NCI-H2029 (cell line): Measurements from ENCODE around the gene OR2G6.
"Not testable (repeated sequence)": the region's sequence is repeated elsewhere in the genome, so short reads cannot be mapped to it uniquely, and the experiment has no call there.

ENCODE experiments used
- DNase-seq: peaks from one replicate; lab custom pipeline; 2025; lab: John Stamatoyannopoulos, UW

Gene OR2G6

DNA sequence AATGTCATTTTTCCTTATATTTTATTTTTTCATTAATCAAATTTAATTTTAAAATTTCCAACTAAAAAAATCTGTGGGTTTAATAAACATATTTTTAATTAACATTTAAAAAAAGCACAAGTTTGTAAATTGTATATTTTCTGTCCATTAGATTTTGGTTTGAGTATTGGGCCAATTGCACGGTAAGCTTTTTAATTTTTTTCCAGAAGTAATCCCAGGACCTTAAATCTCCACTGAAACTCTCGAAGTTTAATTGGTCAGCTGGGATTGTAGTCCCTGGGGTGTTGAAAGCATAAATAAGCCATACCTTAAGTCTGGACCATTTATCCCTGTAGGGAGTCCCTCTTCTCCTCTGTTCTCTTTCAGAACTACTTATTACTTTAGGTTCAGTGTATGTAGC lies at the start of gene OR2G6:
OR2G6 (plus strand) TSS at position 301 of the 400 bp plus-strand sequence. CDS start 13,574 bp downstream, outside the sequence.
- DNase-seq, result not testable (repeated sequence)

DNA sequence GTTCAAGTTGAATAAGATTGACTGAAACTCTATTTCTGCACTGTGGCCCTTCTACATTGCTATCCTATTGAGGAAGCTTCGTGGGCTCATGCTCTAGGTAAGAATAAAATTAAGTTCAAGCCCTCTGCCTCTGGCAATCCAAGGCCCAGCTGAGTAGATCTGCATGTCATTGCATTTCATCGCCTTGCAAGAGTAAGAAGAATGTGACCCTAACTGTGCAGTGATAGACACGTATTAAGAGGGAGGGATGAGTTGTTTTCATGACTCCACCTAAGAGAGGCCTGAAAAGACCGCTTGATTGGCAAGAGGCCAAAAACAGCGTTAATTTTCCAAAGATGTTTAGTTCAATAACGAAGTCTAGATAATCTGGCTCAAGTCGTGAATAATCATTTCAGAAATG lies 48.8 kb upstream of the OR2G6 start:
- DNase-seq, result not testable (repeated sequence)

GRCh38 chr1:248471154-248471553 lies 36.7 kb upstream of the OR2G6 start:
- no peak for DNase-seq

DNA sequence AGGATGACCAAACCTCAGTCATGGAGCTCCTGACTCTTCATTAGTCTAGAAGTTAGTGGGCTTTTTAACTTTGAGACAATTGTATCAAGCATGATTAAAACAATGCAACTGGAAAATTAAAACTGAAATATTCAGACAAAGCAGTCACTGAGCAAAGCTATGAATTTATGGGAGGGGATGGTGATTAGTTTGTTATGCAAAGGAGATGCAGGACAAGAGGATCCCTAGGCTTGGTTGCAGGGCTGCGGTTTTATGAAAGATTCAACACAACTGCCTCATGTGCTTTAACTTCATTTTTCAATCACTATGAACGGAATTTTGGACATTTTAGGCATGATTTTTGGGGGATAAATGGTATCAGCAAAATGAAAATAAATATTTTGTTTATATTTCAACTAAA lies 35.8 kb upstream of the OR2G6 start:
- not testable (repeated sequence) for DNase-seq

DNA sequence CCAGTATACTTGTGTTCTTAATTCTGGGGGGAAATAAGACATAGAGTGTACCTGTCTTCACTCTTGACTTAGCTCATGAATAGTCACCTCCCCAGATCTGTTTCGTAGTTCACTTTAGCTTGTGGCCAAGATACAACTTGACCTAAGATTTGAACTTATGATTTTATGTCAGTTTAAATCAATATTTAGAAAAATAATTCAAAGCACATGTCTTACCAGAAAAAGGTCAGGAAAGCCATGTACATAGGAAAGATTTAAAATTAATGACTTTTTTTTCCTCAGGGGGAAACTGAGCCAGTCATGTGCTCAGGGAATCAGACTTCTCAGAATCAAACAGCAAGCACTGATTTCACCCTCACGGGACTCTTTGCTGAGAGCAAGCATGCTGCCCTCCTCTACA lies 34.8 kb upstream of the OR2G6 start, which contains the start of gene OR2T3:
OR2T3 (plus strand) TSS at position 301 of the 400 bp plus-strand sequence; CDS start at position 301, 0 bp downstream.
- DNase-seq, result not testable (repeated sequence)

DNA sequence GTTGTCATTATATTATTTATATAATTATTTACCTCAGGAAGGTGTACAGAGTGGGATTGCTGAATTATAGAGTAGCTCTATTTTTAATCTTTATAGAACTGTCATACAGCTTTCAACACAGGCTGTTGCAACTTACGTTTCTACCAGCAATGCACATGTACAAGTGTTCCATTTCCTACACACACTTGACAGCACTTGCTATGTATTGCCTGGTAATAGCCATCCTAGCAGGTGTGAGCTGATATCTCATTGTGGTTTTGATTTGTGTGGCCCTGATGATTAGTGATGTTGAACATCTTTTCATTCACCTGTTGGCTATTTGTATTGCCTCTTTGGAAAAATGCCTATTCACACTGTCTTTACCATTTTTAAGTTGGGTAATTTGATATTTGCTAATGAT lies 32.2 kb upstream of the OR2G6 start:
- not testable (repeated sequence) for DNase-seq

DNA sequence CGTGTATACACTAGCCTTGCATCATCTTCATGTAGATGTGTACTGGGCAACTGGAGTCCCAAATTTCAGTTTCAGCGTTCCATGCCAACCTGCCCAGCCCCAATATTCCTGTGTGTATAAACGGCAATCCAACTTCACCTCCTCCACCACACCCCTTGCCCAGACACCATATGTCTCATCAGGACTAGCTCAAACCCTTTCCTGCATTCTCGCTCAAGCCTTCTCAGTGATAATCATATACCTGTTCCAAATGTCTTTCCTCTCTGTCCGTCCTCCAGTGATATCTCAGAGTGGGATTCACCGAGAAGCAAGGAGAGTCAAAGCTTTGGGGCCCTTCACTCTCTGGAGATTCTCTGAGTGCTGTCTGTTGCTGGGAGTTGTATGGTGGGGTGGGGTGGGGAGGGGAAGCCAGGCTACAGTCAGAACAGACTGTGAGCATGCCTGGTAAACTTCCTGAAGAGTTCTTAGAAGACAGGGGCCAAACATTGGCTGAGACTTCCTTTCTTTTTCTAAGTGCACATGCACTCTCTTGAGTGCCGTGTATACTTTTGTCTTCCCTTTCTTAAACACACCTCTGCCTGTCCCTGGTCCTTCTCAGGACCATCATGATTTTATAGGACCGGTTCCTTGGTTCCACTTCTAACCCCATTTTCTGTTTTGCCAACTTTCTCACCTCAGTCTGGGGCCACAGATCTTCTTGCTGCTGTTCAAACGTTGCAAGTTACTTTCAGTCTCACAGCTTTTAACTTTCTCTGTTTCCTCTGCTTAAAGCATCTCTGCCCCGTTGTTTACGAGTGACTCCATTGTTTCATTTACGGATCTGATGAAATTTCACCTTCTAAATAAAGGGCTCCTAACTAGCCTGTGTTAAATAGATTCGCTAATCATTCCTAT lies 25.9 kb upstream of the OR2G6 start:
- not testable (repeated sequence) for DNase-seq

- not testable (repeated sequence) for DNase-seq
These were observed 19.6 kb upstream of the OR2G6 start, which contains the start of gene OR2T5 for GRCh38 chr1:248488289-248488688. TSS of gene OR2T5 (plus strand) at chr1:248488589. CDS start at chr1:248488589, 0 bp downstream.

GRCh38 chr1:248496661-248497060 lies 11.2 kb upstream of the OR2G6 start:
- not testable (repeated sequence) for DNase-seq

DNA sequence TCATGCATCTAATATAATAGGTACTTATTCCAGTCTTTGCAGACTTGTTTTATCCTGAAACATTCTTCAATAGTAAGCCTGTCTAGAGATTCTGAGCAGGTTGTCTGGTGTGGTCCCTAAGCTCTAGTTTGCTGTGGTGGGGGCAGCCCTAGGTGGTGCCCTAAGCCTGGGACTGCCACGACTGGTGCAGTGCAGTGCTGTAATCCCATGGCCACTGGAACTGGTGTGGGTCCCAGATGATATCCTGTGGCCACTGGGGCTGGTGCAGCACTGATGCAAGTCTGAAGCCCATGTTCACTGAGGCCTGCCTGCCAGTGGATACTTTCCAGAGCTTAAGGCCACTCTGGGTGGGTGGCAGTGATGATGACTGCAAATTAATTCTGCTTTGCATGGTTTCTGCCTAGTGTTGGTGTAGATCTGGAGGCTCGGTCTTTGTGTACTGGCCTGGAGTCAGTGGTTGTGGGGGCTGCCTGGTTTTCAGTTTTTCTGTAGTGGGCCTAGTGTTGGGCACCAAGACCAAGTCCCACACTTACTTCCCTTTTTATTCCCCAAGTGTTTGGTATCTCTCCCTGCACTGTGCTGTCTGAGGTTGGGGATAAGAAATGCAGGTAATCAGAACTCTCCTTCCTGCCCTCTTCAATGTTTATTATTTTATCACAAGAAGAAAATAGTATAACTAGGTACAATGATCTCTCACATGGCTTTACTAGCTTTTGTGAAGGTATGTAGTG lies 7.4 kb upstream of the OR2G6 start:
- DNase-seq, result not testable (repeated sequence)

- not testable (repeated sequence) for DNase-seq
These were observed 2.3 kb downstream of the OR2G6 start for GRCh38 chr1:248510217-248510616.

DNA sequence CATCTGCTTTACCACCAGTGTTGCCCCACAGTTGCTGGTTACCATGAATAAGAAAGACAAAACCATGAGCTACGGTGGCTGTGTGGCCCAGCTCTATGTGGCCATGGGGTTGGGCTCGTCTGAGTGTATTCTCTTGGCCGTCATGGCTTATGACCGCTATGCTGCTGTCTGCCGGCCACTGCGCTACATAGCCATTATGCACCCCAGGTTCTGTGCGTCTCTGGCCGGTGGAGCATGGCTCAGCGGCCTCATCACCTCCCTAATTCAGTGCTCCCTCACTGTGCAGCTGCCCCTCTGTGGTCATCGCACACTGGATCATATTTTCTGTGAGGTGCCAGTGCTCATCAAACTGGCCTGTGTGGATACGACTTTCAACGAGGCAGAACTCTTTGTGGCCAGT lies 14.0 kb downstream of the OR2G6 start:
- no peak for DNase-seq

GRCh38 chr1:248537449-248537848 lies 29.6 kb downstream of the OR2G6 start:
- DNase-seq, result not testable (repeated sequence)

GRCh38 chr1:248547383-248547782 lies 39.5 kb downstream of the OR2G6 start:
- not testable (repeated sequence) for DNase-seq

GRCh38 chr1:248551027-248551426 lies 43.2 kb downstream of the OR2G6 start:
- DNase-seq, result not testable (repeated sequence)

DNA sequence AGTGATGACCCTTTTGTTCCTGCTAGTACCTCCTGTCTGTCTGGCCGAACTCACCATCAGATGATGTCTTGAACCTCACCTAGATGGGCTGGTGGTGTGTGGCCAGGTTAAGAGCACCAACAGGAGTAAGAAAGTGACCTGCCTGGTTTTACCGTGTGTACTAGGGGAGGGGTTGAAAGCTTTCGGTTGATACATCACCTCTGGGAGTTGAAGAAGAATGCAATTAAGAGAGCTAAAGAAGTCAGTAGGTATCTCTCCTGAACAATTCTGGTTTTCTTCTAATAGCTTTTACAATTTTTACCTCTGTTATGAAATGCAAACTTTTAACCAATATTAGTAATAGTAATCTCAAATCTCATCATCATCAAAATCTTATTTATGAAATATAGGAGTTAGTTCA lies 54.8 kb downstream of the OR2G6 start, which contains the start of gene OR2T29:
OR2T29 (minus strand) TSS at position 101 of the 400 bp plus-strand sequence. CDS start 3,281 bp downstream, outside the sequence.
- DNase-seq, result not testable (repeated sequence)

GRCh38 chr1:248565530-248566373 lies 57.9 kb downstream of the OR2G6 start:
- DNase-seq, result not testable (repeated sequence)

GRCh38 chr1:248569049-248569448 lies 61.2 kb downstream of the OR2G6 start:
- not testable (repeated sequence) for DNase-seq

DNA sequence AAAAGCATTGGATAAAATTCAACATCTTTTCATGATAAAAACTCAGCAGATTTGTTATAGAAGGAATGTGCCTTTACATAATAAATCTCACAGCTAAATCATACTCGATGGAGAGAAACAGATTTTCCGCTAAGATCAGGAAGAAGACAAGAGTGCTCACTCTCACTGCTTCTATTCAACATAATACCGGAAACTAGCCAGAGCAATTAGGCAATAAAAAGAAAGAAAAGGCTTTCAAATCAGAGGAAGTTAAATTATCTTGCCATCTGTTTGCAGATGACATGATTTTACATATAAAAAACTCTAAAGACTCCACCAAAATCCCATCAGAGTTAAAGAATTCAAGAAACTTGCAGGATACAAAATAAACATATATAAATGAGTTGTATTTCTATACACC lies 62.9 kb downstream of the OR2G6 start:
- DNase-seq, result not testable (repeated sequence)

DNA sequence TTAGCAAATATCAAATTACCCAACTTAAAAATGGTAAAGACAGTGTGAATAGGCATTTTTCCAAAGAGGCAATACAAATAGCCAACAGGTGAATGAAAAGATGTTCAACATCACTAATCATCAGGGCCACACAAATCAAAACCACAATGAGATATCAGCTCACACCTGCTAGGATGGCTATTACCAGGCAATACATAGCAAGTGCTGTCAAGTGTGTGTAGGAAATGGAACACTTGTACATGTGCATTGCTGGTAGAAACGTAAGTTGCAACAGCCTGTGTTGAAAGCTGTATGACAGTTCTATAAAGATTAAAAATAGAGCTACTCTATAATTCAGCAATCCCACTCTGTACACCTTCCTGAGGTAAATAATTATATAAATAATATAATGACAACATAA lies 64.2 kb downstream of the OR2G6 start:
- not testable (repeated sequence) for DNase-seq

DNA sequence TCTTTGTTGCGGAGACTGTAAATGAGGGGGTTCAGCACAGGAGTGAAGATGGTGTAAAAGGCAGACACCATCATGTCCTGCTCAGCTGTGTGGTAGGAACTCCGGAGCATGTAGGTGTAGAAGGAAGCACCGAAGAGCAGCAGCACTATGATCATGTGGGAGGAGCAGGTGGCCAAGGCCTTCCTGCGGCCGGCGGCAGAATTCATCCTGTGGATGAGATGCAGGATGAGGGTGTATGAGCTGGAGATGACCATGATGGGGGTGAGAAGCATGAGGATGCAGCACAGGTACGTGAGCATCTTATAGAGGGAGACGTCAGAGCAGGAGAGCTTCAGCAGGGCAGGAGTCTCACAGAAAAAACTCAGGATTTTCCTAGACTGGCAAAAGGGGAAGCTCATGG lies 66.0 kb downstream of the OR2G6 start:
- DNase-seq, result not testable (repeated sequence)
